Gastrocnemius medialis (tissue), 4 donors: ENCODE results near the gene MAP7. TPM values are rescaled to one million over a fixed set of nuclear protein-coding genes. Genes with fewer than 3 reads are reported as not detected.

Experiments used
- ATAC-seq, 2 donors: fragments of 150-250 bp; one replicate each; pipeline ENCODE4 v1.9.1; 2016
- DNase-seq, 2 donors: peaks; one replicate each; pipeline ENCODE4 v3.0.0-alpha.2; 2019
- H3K27ac ChIP-seq, 4 donors: fragments of 200-600 bp; sonication (generic); 1 replicate in 1 of 4; 2 replicates in 3 of 4; pipeline ENCODE4 v1.5.1; 2016 to 2018; ENCODE audit warnings: mild to moderate bottlenecking in 2 of 4, moderate library complexity in 1 of 4
- H3K27me3 ChIP-seq, 3 donors: fragments of 200-600 bp; sonication (generic) in 2 of 3; 1 replicate in 1 of 3; 2 replicates in 2 of 3; pipeline versions ENCODE4 v1.5.1 to v1.6.0; 2016 to 2019; ENCODE audit warnings: mild to moderate bottlenecking in 1 of 3, moderate library complexity in 1 of 3
- H3K36me3 ChIP-seq, 2 donors: fragments of 200-600 bp; sonication (generic) in 1 of 2; one replicate each; pipeline ENCODE4 v1.5.1; 2017 to 2018
- H3K4me1 ChIP-seq, 2 donors: fragments of 200-600 bp; sonication (generic) in 1 of 2; one replicate each; pipeline ENCODE4 v1.5.1; 2016 to 2017; ENCODE audit warnings: mild to moderate bottlenecking in 2 of 2
- H3K4me3 ChIP-seq, 4 donors: fragments of 200-600 bp; sonication (generic) in 3 of 4; 1 replicate in 1 of 4; 2 replicates in 3 of 4; pipeline ENCODE4 v1.5.1; 2016 to 2019; ENCODE audit warnings: mild to moderate bottlenecking in 2 of 4
- H3K9me3 ChIP-seq, 3 donors: fragments of 200-600 bp; sonication (generic) in 2 of 3; 1 replicate in 1 of 3; 2 replicates in 2 of 3; pipeline ENCODE4 v1.5.1; 2016 to 2019
- POLR2A ChIP-seq, 2 donors: fragments of 450-650 bp; IDR thresholded peaks; one replicate each; pipeline ENCODE4 v1.6.1; 2017; ENCODE audit warnings: antibody characterized with exemption in 2 of 2, mild to moderate bottlenecking in 2 of 2, moderate library complexity in 2 of 2
- in situ Hi-C, 4 donors: fragments of 200-750 bp; cut with MboI; loops; one replicate each; pipeline versions ENCODE4 v1.15.0 to v1.8.0; 2017; ENCODE audit warnings: low sequenced_read_pairs in 4 of 4
- intact Hi-C: fragments of 100-400 bp; cut with DNase I; formaldehyde crosslinking; loops from one replicate; pipeline ENCODE4 v1.15.1; 2023; ENCODE audit warnings: low total_unique reads
- total RNA-seq, 4 donors: library from RNA; depleted of rRNA; stranded (reverse); fragments of >200 nt; gene quantifications; one replicate each; pipeline versions ENCODE4 v1.1.0 to v1.2.3, GENCODE V29; 2016
- TF ChIP-seq, protein P1 (sequence below), 5 experiments: fragments of 450-650 bp in 3 of 5; fragments of 200-600 bp in 2 of 5; sonication (generic) in 2 of 5; IDR thresholded peaks in 4 of 5; conservative IDR thresholded peaks in 1 of 5; 1 replicate in 4 of 5; 2 replicates in 1 of 5; pipeline ENCODE4 v1.5.1; 2016 to 2019; ENCODE audit warnings: antibody characterized with exemption in 5 of 5, mild to moderate bottlenecking in 3 of 5, moderate library complexity in 3 of 5

MAP7 gene
- total RNA-seq, 4 donors from 2014 or later, result 0.22 to 0.56 (median 0.39) TPM

- TF ChIP-seq, protein P1, sequence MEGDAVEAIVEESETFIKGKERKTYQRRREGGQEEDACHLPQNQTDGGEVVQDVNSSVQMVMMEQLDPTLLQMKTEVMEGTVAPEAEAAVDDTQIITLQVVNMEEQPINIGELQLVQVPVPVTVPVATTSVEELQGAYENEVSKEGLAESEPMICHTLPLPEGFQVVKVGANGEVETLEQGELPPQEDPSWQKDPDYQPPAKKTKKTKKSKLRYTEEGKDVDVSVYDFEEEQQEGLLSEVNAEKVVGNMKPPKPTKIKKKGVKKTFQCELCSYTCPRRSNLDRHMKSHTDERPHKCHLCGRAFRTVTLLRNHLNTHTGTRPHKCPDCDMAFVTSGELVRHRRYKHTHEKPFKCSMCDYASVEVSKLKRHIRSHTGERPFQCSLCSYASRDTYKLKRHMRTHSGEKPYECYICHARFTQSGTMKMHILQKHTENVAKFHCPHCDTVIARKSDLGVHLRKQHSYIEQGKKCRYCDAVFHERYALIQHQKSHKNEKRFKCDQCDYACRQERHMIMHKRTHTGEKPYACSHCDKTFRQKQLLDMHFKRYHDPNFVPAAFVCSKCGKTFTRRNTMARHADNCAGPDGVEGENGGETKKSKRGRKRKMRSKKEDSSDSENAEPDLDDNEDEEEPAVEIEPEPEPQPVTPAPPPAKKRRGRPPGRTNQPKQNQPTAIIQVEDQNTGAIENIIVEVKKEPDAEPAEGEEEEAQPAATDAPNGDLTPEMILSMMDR (IDR thresholded peaks at IDR 0.05 in 4 of 5, conservative IDR thresholded peaks at IDR 0.05 in 1 of 5), result no peak
- no peak for TF ChIP-seq POLR2A (IDR thresholded peaks at IDR 0.05)
- intact Hi-C loops (no loop called here), in situ Hi-C loops (no loop called here)
- no peak for DNase-seq
- no peak for ATAC-seq
- H3K27me3 ChIP-seq, result no peaks in the 10 kb centered on the region
- H3K4me1 ChIP-seq, result no peaks in the 10 kb centered on the region
- H3K9me3 ChIP-seq, result no peaks in the 10 kb centered on the region
- H3K36me3 ChIP-seq, result no peaks in the 10 kb centered on the region
- H3K27ac ChIP-seq, result no peak overlapping the region
- H3K4me3 ChIP-seq, result no peak overlapping the region
Observed at GRCh38 chr6:136334465-136334846, 215.8 kb downstream of the MAP7 start.

GRCh38 chr6:136333824-136334464, 216.3 kb downstream of the MAP7 start:
- no peak for TF ChIP-seq POLR2A (IDR thresholded peaks at IDR 0.05)
- TF ChIP-seq, protein P1 (IDR thresholded peaks at IDR 0.05 in 4 of 5, conservative IDR thresholded peaks at IDR 0.05 in 1 of 5), result no peak
- Histone ChIP-seq H3K36me3 (no peaks in the 10 kb centered on the region), H3K9me3 (no peaks in the 10 kb centered on the region), H3K27me3 (no peaks in the 10 kb centered on the region), H3K27ac (no peak overlapping the region), H3K4me3 (no peak overlapping the region), H3K4me1 (no peaks in the 10 kb centered on the region)
- intact Hi-C loops (no loop called here), in situ Hi-C loops (no loop called here)
- DNase-seq, result no peak
- no peak for ATAC-seq

GRCh38 chr6:136331461-136331860, 218.8 kb downstream of the MAP7 start:
- Histone ChIP-seq H3K4me3 (no peak overlapping the region), H3K27me3 (no peaks in the 10 kb centered on the region), H3K4me1 (no peaks in the 10 kb centered on the region), H3K9me3 (no peaks in the 10 kb centered on the region), H3K27ac (no peak overlapping the region), H3K36me3 (no peaks in the 10 kb centered on the region)
- TF ChIP-seq, protein P1 (IDR thresholded peaks at IDR 0.05 in 4 of 5, conservative IDR thresholded peaks at IDR 0.05 in 1 of 5), result no peak
- no peak for TF ChIP-seq POLR2A (IDR thresholded peaks at IDR 0.05)
- in situ Hi-C loops (no loop called here), intact Hi-C loops (no loop called here)
- ATAC-seq (no peak), DNase-seq (no peak)

DNA sequence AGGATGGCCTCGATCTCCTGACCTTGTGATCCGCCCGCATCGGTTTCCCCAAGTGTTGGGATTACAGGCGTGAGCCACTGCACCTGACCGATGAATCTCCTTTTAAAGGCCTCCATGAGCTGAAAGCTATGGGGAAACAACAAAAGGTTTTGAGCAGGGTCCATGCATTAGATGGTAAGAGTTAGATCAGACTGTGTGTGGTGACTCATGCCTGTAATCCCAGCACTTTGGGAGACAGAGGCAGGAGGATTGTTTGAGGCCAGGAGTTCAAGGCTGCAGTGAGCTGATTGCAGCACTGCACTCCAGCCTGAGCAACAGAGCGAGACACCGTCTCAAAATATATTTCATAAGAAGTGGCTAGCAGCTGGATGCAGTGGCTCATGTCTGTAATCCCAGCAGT, 219.6 kb downstream of the MAP7 start:
- no peaks in the 10 kb centered on the region for H3K4me1 ChIP-seq
- in situ Hi-C loops (no loop called here), intact Hi-C loops (no loop called here)
- no peak for ATAC-seq
- H3K27me3 ChIP-seq, result no peaks in the 10 kb centered on the region
- TF ChIP-seq POLR2A (IDR thresholded peaks at IDR 0.05), result no peak
- TF ChIP-seq, protein P1 (IDR thresholded peaks at IDR 0.05 in 4 of 5, conservative IDR thresholded peaks at IDR 0.05 in 1 of 5), result no peak
- no peak overlapping the region for H3K4me3 ChIP-seq
- H3K27ac ChIP-seq, result no peak overlapping the region
- H3K36me3 ChIP-seq, result no peaks in the 10 kb centered on the region
- DNase-seq, result no peak
- H3K9me3 ChIP-seq, result no peaks in the 10 kb centered on the region

DNA sequence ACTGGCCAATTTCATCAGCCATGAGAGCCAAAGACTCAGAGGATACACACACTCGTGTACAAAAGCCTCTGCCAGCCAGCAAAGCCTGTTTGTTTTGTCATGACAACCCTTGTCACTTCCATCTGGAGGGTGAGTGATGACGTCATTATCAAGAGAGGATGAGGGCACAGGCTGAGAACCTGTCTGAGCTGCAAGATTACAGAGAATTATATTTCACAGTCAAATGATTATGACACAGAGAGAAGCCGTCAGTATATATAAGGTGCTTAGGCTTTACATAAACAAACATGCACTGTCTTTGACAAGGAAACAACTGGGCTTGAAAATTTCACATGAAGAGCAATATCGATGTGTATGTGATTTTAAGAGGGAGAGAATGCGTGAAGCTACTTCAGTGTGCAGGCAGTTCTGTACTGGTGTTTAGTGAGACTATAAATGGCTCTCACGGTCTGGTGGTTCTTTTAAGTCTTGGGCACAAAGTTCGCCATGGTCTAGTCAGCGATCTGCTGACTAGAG, 224.1 kb downstream of the MAP7 start:
- no peak overlapping the region for H3K4me3 ChIP-seq
- DNase-seq (no peak), ATAC-seq (no peak)
- intact Hi-C loops (no loop called here), in situ Hi-C loops (no loop called here)
- TF ChIP-seq, protein P1 (IDR thresholded peaks at IDR 0.05 in 4 of 5, conservative IDR thresholded peaks at IDR 0.05 in 1 of 5), result no peak
- no peak for TF ChIP-seq POLR2A (IDR thresholded peaks at IDR 0.05)
- no peaks in the 10 kb centered on the region for H3K4me1 ChIP-seq
- H3K27ac ChIP-seq, result no peak overlapping the region
- H3K9me3 ChIP-seq, result no peaks in the 10 kb centered on the region
- H3K27me3 ChIP-seq, result no peaks in the 10 kb centered on the region
- no peaks in the 10 kb centered on the region for H3K36me3 ChIP-seq
